HepG2 (cell line): ENCODE measurements around the gene THEM5. TPM values are rescaled to one million over a fixed set of nuclear protein-coding genes. Genes with fewer than 3 reads are reported as not detected.
A peak's percentile ranks its signal among the peaks of the same experiment; 100 is the strongest.

ENCODE experiments used
- FOXK1 ChIP-seq: sonication (generic); formaldehyde crosslinking; IDR thresholded peaks from 2 replicates; pipeline ENCODE4 v1.4.0; 2020; ENCODE audit warnings: low read depth, missing genetic modification reagents, borderline replicate concordance
- MAFF ChIP-seq: IDR thresholded peaks from 2 replicates; pipeline ENCODE4 v1.6.1; 2011; ENCODE audit warnings: low read depth, low read length, improper control_type of control experiment
- MLXIP ChIP-seq: sonication (generic); formaldehyde crosslinking; IDR thresholded peaks from 2 replicates; pipeline ENCODE4 v1.9.0; 2021; ENCODE audit warnings: missing genetic modification reagents, borderline replicate concordance
- NCOR1 ChIP-seq: fragments of 200-600 bp; sonication (generic); IDR thresholded peaks from 2 replicates; pipeline ENCODE4 v1.7.0; 2017; ENCODE audit warnings: antibody characterized with exemption, low read length, borderline replicate concordance
- PLRG1 ChIP-seq: fragments of 450-650 bp; conservative IDR thresholded peaks from 2 replicates; pipeline ENCODE4 v1.6.1; 2016
- PRDM4 ChIP-seq: sonication (generic); formaldehyde crosslinking; IDR thresholded peaks from 2 replicates; pipeline ENCODE4 v1.9.0; 2021; ENCODE audit warnings: missing genetic modification reagents, borderline replicate concordance
- SMARCE1 ChIP-seq: fragments of 450-650 bp; IDR thresholded peaks from 2 replicates; pipeline ENCODE4 v1.6.1; 2017; ENCODE audit warnings: borderline replicate concordance
- SNRNP70 ChIP-seq: fragments of 200-400 bp; formaldehyde crosslinking; IDR thresholded peaks from 2 replicates; pipeline ENCODE4 v1.6.1; 2017; ENCODE audit warnings: mild to moderate bottlenecking, low read depth, low read length, moderate library complexity
- TAF15 ChIP-seq: fragments of 200-400 bp; formaldehyde crosslinking; IDR thresholded peaks from one replicate; pipeline ENCODE4 v1.6.1; 2018; ENCODE audit warnings: mild to moderate bottlenecking, low read depth, low read length; ENCODE audit not compliant: poor library complexity, severe bottlenecking
- THAP8 ChIP-seq: sonication (generic); formaldehyde crosslinking; IDR thresholded peaks from 2 replicates; pipeline ENCODE4 v1.5.1; 2020; ENCODE audit warnings: missing genetic modification reagents, mild to moderate bottlenecking, borderline replicate concordance
- U2AF2 ChIP-seq: fragments of 200-400 bp; formaldehyde crosslinking; IDR thresholded peaks from 2 replicates; pipeline ENCODE4 v1.6.1; 2017; ENCODE audit warnings: low read depth, mild to moderate bottlenecking, low read length
- ZBTB4 ChIP-seq: sonication (generic); formaldehyde crosslinking; IDR thresholded peaks from 2 replicates; pipeline ENCODE4 v1.4.0; 2020; ENCODE audit warnings: missing genetic modification reagents, mild to moderate bottlenecking, borderline replicate concordance
- ZMAT5 ChIP-seq: sonication (generic); formaldehyde crosslinking; IDR thresholded peaks from 2 replicates; pipeline ENCODE4 v1.5.0; 2020; ENCODE audit warnings: mild to moderate bottlenecking, low read depth, missing genetic modification reagents, borderline replicate concordance
- ZNF512 ChIP-seq: sonication (generic); formaldehyde crosslinking; IDR thresholded peaks from 2 replicates; pipeline ENCODE4 v1.4.0; 2020; ENCODE audit warnings: mild to moderate bottlenecking, missing genetic modification reagents
- ZNF766 ChIP-seq: sonication (generic); formaldehyde crosslinking; IDR thresholded peaks from 2 replicates; pipeline ENCODE4 v1.5.0; 2020; ENCODE audit warnings: missing genetic modification reagents, borderline replicate concordance
- ZNF781 ChIP-seq: sonication (generic); formaldehyde crosslinking; IDR thresholded peaks from 2 replicates; pipeline ENCODE4 v1.5.1; 2020; ENCODE audit warnings: borderline replicate concordance, mild to moderate bottlenecking, missing genetic modification reagents; ENCODE audit errors: not compliant biosample characterization
- ZNF850 ChIP-seq: sonication (generic); formaldehyde crosslinking; conservative IDR thresholded peaks from 2 replicates; pipeline ENCODE4 v1.9.0; 2021; ENCODE audit warnings: mild to moderate bottlenecking, missing genetic modification reagents
- polyA plus RNA-seq, 8 experiments: library from polyadenylated mRNA; depleted of rRNA in 3 of 8; stranded (reverse) in 7 of 8; unstranded in 1 of 8; fragments of >200 nt; fragmentation: Illumina TruSeq in 4 of 8; extraction: Trizol in 4 of 8; gene quantifications; 2 replicates each; pipeline versions ENCODE4 v1.2.1 to v1.2.3, GENCODE V29; 2011 to 2016; ENCODE audit warnings: low read depth in 4 of 8, missing spikeins in 1 of 8, mixed read lengths in 1 of 8; ENCODE audit not compliant: insufficient read depth in 1 of 8
- total RNA-seq, 5 experiments: library from RNA; depleted of rRNA; stranded (reverse); fragments of >200 nt; fragmentation: Illumina TruSeq; extraction: Trizol; gene quantifications; 2 replicates each; pipeline ENCODE4 v1.2.3, GENCODE V29; 2016; ENCODE audit warnings: low read depth in 1 of 5

The THEM5 gene
- total and polyA plus RNA-seq, 2 of the 13 experiments (the other 11 are each of a cell fraction or from before 2014, with no cell fraction given) = not detected

- TF ChIP-seq ZBTB4 (CRISPR knock-in tag) = no peak
- no peak for TF ChIP-seq ZMAT5 (CRISPR knock-in tag)
- TF ChIP-seq NCOR1 = no peak
- TF ChIP-seq ZNF850 (CRISPR knock-in tag) = no peak
- TF ChIP-seq U2AF2 = no peak
- TF ChIP-seq SNRNP70 = no peak
- TF ChIP-seq FOXK1 (CRISPR knock-in tag) = peak; percentile 59; the same call in 1 of the 2 replicates
- no peak for TF ChIP-seq SMARCE1
- TF ChIP-seq PRDM4 (CRISPR knock-in tag) = no peak
- TF ChIP-seq MLXIP (CRISPR knock-in tag) = peak; percentile 96
- no peak for TF ChIP-seq ZNF766
- no peak for TF ChIP-seq TAF15
- no peak for TF ChIP-seq ZNF512 (CRISPR knock-in tag)
- no peak for TF ChIP-seq ZNF781 (CRISPR knock-in tag)
- no peak for TF ChIP-seq MAFF
- TF ChIP-seq PLRG1 = no peak
- no peak for TF ChIP-seq THAP8 (CRISPR knock-in tag)
These were observed 21.1 kb downstream of the THEM5 start (continued) for GRCh38 chr1:151832318-151832980.
